ENCODE data around the gene DOCK6. TPM values are rescaled to one million over a fixed set of nuclear protein-coding genes. Genes with fewer than 3 reads are reported as not detected.

DOCK6 gene
- total RNA-seq, 1 experiment from 2014 or later = 57.9 TPM

- Histone ChIP-seq H3K23ac (ENCODE audit: insufficient read length, low read depth, low read length) (no peak overlapping the region), H3K56ac (ENCODE audit: insufficient read length, low read depth, low read length) (no peak overlapping the region), H2BK5ac (ENCODE audit: insufficient read length, low read length) (no peak overlapping the region), H3K9ac (ENCODE audit: extremely low read depth, insufficient read length, low read length) (no peak overlapping the region), H3K27ac (ENCODE audit: insufficient read length, low read depth, low read length) (no peak overlapping the region), H3K9me3 (ENCODE audit: control insufficient read depth, low read depth, low read length) (no peaks in the 10 kb centered on the region), H2AFZ (ENCODE audit: low read length) (no peak overlapping the region), H4K5ac (ENCODE audit: insufficient read length, low read depth, low read length) (no peak overlapping the region), H3K14ac (ENCODE audit: insufficient read depth, low read length) (no peak overlapping the region), H2BK12ac (ENCODE audit: insufficient read length, low read depth, low read length) (no peak overlapping the region), H3K27me3 (ENCODE audit: insufficient read depth, low read length) (no peaks in the 10 kb centered on the region), H3K23me2 (ENCODE audit: insufficient read length, low read depth, low read length, poor library complexity, severe bottlenecking) (peaks cover 9% of the 10 kb centered on the region), H3K4me2 (ENCODE audit: insufficient read depth, insufficient read length, low read length) (no peak overlapping the region), H3K4ac (ENCODE audit: low read depth, low read length) (no peak overlapping the region), H4K20me1 (ENCODE audit: control insufficient read depth, insufficient read depth, insufficient read length) (peaks cover 3% of the 10 kb centered on the region), H2BK20ac (ENCODE audit: low read depth, low read length, poor library complexity, severe bottlenecking) (no peak overlapping the region), H2BK15ac (ENCODE audit: low read depth, low read length) (no peak overlapping the region), H3K79me2 (ENCODE audit: insufficient read depth, low read length) (peaks cover 2% of the 10 kb centered on the region; the same call in 1 of the 2 replicates), H3K79me1 (ENCODE audit: insufficient read depth, low read depth, low read length, poor library complexity, severe bottlenecking) (no peaks in the 10 kb centered on the region), H3K18ac (ENCODE audit: insufficient read length, low read depth, low read length) (no peak overlapping the region), H3K4me1 (ENCODE audit: insufficient read depth, low read length) (no peaks in the 10 kb centered on the region), H4K91ac (ENCODE audit: insufficient read length, low read depth, low read length) (no peak overlapping the region), H4K8ac (replicated peaks; ENCODE audit: insufficient read length, low read depth, low read length) (no peak overlapping the region), H2AK5ac (ENCODE audit: insufficient read length, low read length) (no peak overlapping the region), H3T11ph (ENCODE audit: low read length) (no peak overlapping the region), H2BK120ac (ENCODE audit: low read depth, low read length, poor library complexity, severe bottlenecking) (no peak overlapping the region)
- no peak overlapping the region for H3K4me3 Mint-ChIP-seq
- no peak overlapping the region for H3K27ac Mint-ChIP-seq
- no peaks in the 10 kb centered on the region for H3K9me3 Mint-ChIP-seq
- peaks cover 4 to 16% of the 10 kb centered on the region in 2 experiments; a peak in 2 of 4 replicates for H3K4me1 Mint-ChIP-seq
- H3K27me3 Mint-ChIP-seq (ENCODE audit: low read depth) = no peaks in the 10 kb centered on the region
- no peak for DNase-seq
- WGBS (ENCODE audit: extremely low coverage, insufficient read length, low lambda C conversion rate) = no CpG with 5 or more reads among the region's 3 CpGs
- peaks cover 0 to under 1% (median under 1%) of the 10 kb centered on the region in 3 experiments; a peak in 3 of 7 replicates for H3K36me3 Mint-ChIP-seq (ENCODE audit: insufficient read depth in 1 of 3, low read depth in 3 of 3)
- no peak for TF ChIP-seq CTCF (conservative IDR thresholded peaks at IDR 0.05)
Observed at GRCh38 chr19:11257846-11258380, 4.4 kb downstream of the DOCK6 start.

Data from H9 (cell line).